Epithelial cell of esophagus (primary cell): ENCODE data around the gene ZWINT.
A peak's percentile ranks its signal among the peaks of the same experiment; 100 is the strongest.

Source experiments
- DNase-seq: peaks from one replicate; pipeline ENCODE4 v3.0.0; 2010; ENCODE audit warnings: low read depth
- H3K4me3 ChIP-seq: 2 replicates; pipeline ENCODE4 v1.5.1; 2011; ENCODE audit warnings: mild to moderate bottlenecking, low read length, control low read depth
- TF ChIP-seq, protein P1 (sequence below): IDR thresholded peaks from 2 replicates; pipeline ENCODE4 v1.5.1; 2011; ENCODE audit warnings: low read depth, mild to moderate bottlenecking, low read length, control low read depth, inconsistent platforms; ENCODE audit not compliant: insufficient read depth; ENCODE audit errors: missing control alignments

ZWINT gene, protein sequence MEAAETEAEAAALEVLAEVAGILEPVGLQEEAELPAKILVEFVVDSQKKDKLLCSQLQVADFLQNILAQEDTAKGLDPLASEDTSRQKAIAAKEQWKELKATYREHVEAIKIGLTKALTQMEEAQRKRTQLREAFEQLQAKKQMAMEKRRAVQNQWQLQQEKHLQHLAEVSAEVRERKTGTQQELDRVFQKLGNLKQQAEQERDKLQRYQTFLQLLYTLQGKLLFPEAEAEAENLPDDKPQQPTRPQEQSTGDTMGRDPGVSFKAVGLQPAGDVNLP

DNA sequence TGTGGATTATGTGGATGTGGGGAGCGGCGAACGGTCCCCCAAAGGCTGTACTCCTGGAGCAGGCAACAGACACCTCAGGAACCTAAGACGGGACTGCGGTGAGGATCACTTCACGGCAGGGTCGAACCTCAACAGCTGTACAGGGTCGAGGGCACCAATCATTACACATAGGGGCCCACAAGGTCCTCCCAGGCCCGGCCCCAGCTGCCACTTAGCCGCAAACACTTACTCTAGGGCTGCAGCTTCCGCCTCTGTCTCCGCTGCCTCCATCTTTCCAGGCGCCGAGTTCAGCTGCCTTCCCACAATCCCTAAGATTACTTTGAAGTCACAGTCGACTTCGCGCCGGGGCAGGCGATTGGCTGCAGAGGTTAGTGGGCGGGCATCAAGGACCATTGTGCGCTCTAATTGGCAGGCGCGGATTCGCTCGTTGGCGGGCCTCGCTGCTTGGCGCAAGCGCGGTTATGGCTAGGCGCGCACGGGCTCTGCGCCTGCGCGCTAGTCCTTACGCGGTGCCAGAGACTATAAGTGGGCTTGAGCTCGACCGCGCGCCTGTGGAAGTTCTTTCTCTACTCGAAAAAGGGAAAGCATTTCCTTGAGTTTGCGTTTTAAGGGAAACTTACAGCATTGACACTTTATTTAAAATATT, at the start of gene ZWINT:
TSS of gene ZWINT (minus strand) at position 293 of the 646 bp plus-strand sequence. CDS start at position 270, 23 bp downstream.
- TF ChIP-seq, protein P1, sequence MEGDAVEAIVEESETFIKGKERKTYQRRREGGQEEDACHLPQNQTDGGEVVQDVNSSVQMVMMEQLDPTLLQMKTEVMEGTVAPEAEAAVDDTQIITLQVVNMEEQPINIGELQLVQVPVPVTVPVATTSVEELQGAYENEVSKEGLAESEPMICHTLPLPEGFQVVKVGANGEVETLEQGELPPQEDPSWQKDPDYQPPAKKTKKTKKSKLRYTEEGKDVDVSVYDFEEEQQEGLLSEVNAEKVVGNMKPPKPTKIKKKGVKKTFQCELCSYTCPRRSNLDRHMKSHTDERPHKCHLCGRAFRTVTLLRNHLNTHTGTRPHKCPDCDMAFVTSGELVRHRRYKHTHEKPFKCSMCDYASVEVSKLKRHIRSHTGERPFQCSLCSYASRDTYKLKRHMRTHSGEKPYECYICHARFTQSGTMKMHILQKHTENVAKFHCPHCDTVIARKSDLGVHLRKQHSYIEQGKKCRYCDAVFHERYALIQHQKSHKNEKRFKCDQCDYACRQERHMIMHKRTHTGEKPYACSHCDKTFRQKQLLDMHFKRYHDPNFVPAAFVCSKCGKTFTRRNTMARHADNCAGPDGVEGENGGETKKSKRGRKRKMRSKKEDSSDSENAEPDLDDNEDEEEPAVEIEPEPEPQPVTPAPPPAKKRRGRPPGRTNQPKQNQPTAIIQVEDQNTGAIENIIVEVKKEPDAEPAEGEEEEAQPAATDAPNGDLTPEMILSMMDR: no peak
- DNase-seq: peak; percentile 98
- H3K4me3 ChIP-seq: peak within 1 kb of the TSS; percentile 89

- H3K4me3 ChIP-seq: no peak overlapping the region
- DNase-seq: no peak
- TF ChIP-seq, protein P1: no peak
Measured at GRCh38 chr10:56383806-56384205, 22.7 kb upstream of the ZWINT start.

GRCh38 chr10:56370217-56371113, 9.4 kb upstream of the ZWINT start:
- TF ChIP-seq, protein P1: no peak
- H3K4me3 ChIP-seq: no peak overlapping the region
- DNase-seq: peak; percentile 24

DNA sequence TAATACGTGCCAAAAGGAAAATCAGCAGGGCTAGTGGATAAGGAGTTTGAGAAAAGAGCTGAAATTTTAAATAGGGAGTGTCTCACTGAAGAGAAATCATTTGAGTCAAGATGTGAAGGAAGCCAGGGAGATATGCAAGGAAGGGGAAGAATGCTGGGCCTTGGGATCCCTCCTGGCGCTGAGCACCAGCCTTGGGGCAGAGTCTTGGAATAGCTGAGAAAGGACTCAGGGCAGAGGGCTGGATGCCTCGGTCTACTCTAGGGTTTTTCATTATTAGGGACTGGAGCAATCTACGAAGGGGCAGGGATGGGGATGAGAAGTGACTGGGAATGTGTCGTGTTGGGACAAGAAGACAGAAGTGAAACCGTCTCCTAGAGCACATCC, 484 bp downstream of the ZWINT start:
- H3K4me3 ChIP-seq: peak overlapping the region; percentile 89
- no peak for DNase-seq
- TF ChIP-seq, protein P1: no peak

DNA sequence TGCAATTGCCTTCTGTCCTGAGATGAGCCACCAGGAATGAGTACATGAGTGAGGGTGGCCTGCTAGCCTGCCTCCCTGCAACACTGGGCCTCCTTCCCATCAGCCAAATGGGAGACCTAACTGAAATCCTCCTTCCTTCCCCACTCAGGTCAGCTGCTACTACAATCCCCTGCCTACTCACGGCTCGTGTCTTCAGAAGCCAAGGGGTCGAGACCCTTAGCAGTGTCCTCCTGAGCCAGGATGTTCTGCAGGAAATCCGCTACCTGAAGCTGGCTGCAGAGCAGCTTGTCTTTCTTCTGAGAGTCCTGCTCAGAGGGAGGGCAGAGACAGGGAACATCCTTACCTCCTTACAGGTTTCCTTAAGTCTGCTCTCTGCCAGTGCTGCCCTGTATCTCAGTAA, 1.2 kb downstream of the ZWINT start:
- H3K4me3 ChIP-seq: peak overlapping the region; percentile 89
- TF ChIP-seq, protein P1: no peak
- DNase-seq: no peak

GRCh38 chr10:56357018-56357417, 4.0 kb downstream of the ZWINT start:
- TF ChIP-seq, protein P1: no peak
- no peak for DNase-seq
- H3K4me3 ChIP-seq: no peak overlapping the region
